Measurements from ENCODE around the gene SLC4A7.

DNA sequence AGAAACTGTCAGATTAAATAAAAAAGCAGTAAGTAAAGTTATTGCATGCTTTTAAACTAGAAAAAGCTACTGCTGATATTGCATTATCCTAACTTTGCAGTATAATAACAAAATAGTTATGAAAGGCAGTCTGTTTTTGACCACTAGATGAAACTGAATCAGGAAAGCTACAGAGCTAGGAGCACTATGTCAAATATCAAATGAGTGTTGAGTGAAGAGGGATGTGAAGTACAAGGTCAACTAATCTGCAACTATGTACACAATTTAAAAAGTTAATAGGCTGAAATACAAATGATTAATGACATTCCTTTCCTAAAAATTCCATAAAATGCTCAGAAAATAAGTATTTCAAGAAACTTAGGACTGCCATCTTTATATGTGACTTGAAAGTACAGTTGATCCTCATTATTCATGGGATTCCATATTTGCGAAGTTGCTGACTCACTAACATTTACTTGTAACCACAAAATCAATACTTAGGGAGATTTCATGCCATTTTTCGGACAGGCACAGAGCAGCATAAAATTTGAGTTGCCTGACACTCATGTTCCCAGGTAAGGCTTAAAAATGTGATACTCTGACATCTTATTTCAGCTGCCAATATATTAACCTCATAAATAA is 34.5 kb downstream of the SLC4A7 start:
- TF ChIP-seq POLR2AphosphoS5 (IDR thresholded peaks at IDR 0.05; ENCODE audit: low read depth, low read length) = no peak
- TF ChIP-seq POLR2A (IDR thresholded peaks at IDR 0.05; ENCODE audit: low read depth, low read length) = no peak
